SK-N-MC (cell line): ENCODE results near the gene ANKFY1.

Source experiments
- DNase-seq: peaks from one replicate; pipeline ENCODE4 v3.0.0-alpha.2; 2011; ENCODE audit warnings: low read depth, low spot score
- H3K27ac ChIP-seq: fragments of 200-600 bp; sonication (generic); 2 replicates; pipeline ENCODE4 v1.5.1; 2016; ENCODE audit warnings: mixed run types
- H3K36me3 ChIP-seq: fragments of 200-600 bp; sonication (generic); 2 replicates; pipeline ENCODE4 v1.6.1; 2017; ENCODE audit warnings: antibody characterized with exemption, low read length, mixed read lengths; ENCODE audit not compliant: insufficient read depth
- H3K4me3 ChIP-seq: fragments of 200-600 bp; sonication (generic); 2 replicates; pipeline ENCODE4 v1.5.1; 2016
- H3K9ac ChIP-seq: fragments of 200-600 bp; sonication (generic); 2 replicates; pipeline ENCODE4 v1.8.0; 2017; ENCODE audit warnings: mixed run types, mixed read lengths; ENCODE audit not compliant: insufficient read length
- H3K9me3 ChIP-seq: fragments of 200-600 bp; sonication (generic); 2 replicates; pipeline ENCODE4 v1.6.1; 2017; ENCODE audit warnings: low read depth, mild to moderate bottlenecking, antibody characterized with exemption, low read length, moderate library complexity, mixed read lengths
- EZH2 ChIP-seq: fragments of 200-600 bp; sonication (generic); IDR thresholded peaks from one replicate; pipeline ENCODE4 v1.6.1; 2017; ENCODE audit warnings: antibody characterized with exemption
- FOXP2 ChIP-seq: optimal IDR thresholded peaks from 2 replicates; pipeline ENCODE3; 2011; ENCODE audit warnings: mild to moderate bottlenecking, moderate library complexity; ENCODE audit not compliant: insufficient read depth; ENCODE audit errors: extremely low read length, control extremely low read depth
- POLR2AphosphoS5 ChIP-seq: IDR thresholded peaks from 2 replicates; pipeline ENCODE4 v1.6.1; 2012; ENCODE audit warnings: mild to moderate bottlenecking, low read depth, low read length, borderline replicate concordance

The ANKFY1 gene

GRCh38 chr17:4297351-4297750 is 33.6 kb upstream of the ANKFY1 start:
- Histone ChIP-seq H3K36me3 (peaks cover 63% of the 10 kb centered on the region), H3K27ac (peak overlapping the region; percentile 62; the same call in 1 of the 2 replicates), H3K9ac (no peak overlapping the region), H3K9me3 (no peaks in the 10 kb centered on the region), H3K4me3 (no peak overlapping the region)
- DNase-seq: no peak
- no peak for TF ChIP-seq EZH2
- TF ChIP-seq FOXP2: no peak
- no peak for TF ChIP-seq POLR2AphosphoS5

GRCh38 chr17:4295686-4296085 is 31.9 kb upstream of the ANKFY1 start:
- no peak for TF ChIP-seq POLR2AphosphoS5
- TF ChIP-seq FOXP2: no peak
- Histone ChIP-seq H3K9me3 (no peaks in the 10 kb centered on the region), H3K9ac (no peak overlapping the region), H3K4me3 (no peak overlapping the region), H3K27ac (no peak overlapping the region), H3K36me3 (peaks cover 65% of the 10 kb centered on the region)
- no peak for DNase-seq

GRCh38 chr17:4293572-4293971 is 29.8 kb upstream of the ANKFY1 start:
- DNase-seq: no peak
- no peak overlapping the region for H3K4me3 ChIP-seq
- no peak overlapping the region for H3K9ac ChIP-seq
- no peak overlapping the region; the same call in 1 of the 2 replicates for H3K27ac ChIP-seq
- H3K36me3 ChIP-seq: peaks cover 77% of the 10 kb centered on the region
- no peaks in the 10 kb centered on the region for H3K9me3 ChIP-seq
- no peak for TF ChIP-seq FOXP2
- no peak for TF ChIP-seq POLR2AphosphoS5
- TF ChIP-seq EZH2: no peak

GRCh38 chr17:4287710-4288109 is 23.9 kb upstream of the ANKFY1 start:
- H3K36me3 ChIP-seq: peaks cover 56% of the 10 kb centered on the region
- H3K27ac ChIP-seq: no peak overlapping the region
- no peak overlapping the region for H3K4me3 ChIP-seq
- no peaks in the 10 kb centered on the region for H3K9me3 ChIP-seq
- no peak for DNase-seq
- TF ChIP-seq FOXP2: no peak
- TF ChIP-seq EZH2: no peak
- TF ChIP-seq POLR2AphosphoS5: no peak
- no peak overlapping the region for H3K9ac ChIP-seq

- no peaks in the 10 kb centered on the region for H3K9me3 ChIP-seq
- DNase-seq: no peak
- no peak overlapping the region for H3K9ac ChIP-seq
- H3K4me3 ChIP-seq: no peak overlapping the region
- no peak overlapping the region for H3K27ac ChIP-seq
- TF ChIP-seq FOXP2 (no peak), POLR2AphosphoS5 (no peak), EZH2 (no peak)
- peaks cover 44% of the 10 kb centered on the region for H3K36me3 ChIP-seq
Observed at GRCh38 chr17:4276514-4276913, 12.7 kb upstream of the ANKFY1 start.

GRCh38 chr17:4272972-4273368 is 9.2 kb upstream of the ANKFY1 start:
- peaks cover 55% of the 10 kb centered on the region for H3K36me3 ChIP-seq
- no peak overlapping the region for H3K27ac ChIP-seq
- no peak overlapping the region for H3K9ac ChIP-seq
- H3K4me3 ChIP-seq: no peak overlapping the region
- DNase-seq: no peak
- H3K9me3 ChIP-seq: no peaks in the 10 kb centered on the region
- no peak for TF ChIP-seq EZH2
- no peak for TF ChIP-seq FOXP2
- TF ChIP-seq POLR2AphosphoS5: no peak

- peaks cover 55% of the 10 kb centered on the region for H3K36me3 ChIP-seq
Observed at GRCh38 chr17:4272213-4272971, 8.6 kb upstream of the ANKFY1 start.

GRCh38 chr17:4270736-4271135 is 7.0 kb upstream of the ANKFY1 start:
- H3K36me3 ChIP-seq: peaks cover 49% of the 10 kb centered on the region
- DNase-seq: no peak
- no peak overlapping the region for H3K4me3 ChIP-seq
- TF ChIP-seq FOXP2 (no peak), POLR2AphosphoS5 (no peak), EZH2 (no peak)
- no peak overlapping the region for H3K9ac ChIP-seq
- no peaks in the 10 kb centered on the region for H3K9me3 ChIP-seq
- H3K27ac ChIP-seq: no peak overlapping the region

More at GRCh38 chr17:4272213-4272971, 8.6 kb upstream of the ANKFY1 start:
- TF ChIP-seq EZH2 (no peak), FOXP2 (no peak), POLR2AphosphoS5 (no peak)
- Histone ChIP-seq H3K4me3 (no peak overlapping the region), H3K9me3 (no peaks in the 10 kb centered on the region), H3K27ac (no peak overlapping the region), H3K9ac (no peak overlapping the region)
- no peak for DNase-seq
